Cortex of kidney (tissue), 1 donor: Measurements from ENCODE around the gene DDX27.

Source experiments
- DNase-seq: peaks from one replicate; lab custom pipeline; 2025; lab: John Stamatoyannopoulos, UW

The DDX27 gene

GRCh38 chr20:49288784-49289696, 69.8 kb downstream of the DDX27 start:
- DNase-seq: no peak

DNA sequence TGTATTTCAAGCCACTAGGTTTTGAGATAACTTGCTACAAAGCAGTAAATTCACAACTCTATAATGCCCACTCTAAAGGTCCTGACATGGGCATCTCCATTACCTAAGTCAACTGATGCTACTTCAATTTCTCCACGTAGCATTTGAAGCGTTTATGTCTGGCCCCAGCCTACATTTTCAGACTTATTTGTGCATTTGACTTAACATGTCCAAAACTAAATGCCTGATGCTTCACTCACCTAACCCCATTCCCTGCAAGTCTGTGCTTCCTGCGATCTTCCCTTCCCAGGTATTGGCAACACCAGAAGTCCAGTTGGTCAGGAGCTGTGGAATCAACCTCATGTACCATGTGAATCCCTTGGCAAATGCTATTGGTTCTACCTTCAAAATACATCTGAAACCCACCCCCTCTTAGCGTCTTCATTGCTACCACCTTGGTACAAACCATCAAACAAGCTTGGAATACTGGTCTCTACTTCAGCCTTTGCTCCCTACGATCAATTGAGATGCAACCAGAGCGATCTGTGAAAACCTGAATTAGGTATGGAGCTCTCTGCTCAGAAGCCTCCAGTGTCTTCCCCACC, 71.5 kb downstream of the DDX27 start:
- no peak for DNase-seq

- no peak for DNase-seq
These were observed 72.0 kb downstream of the DDX27 start for GRCh38 chr20:49291200-49291599.

DNA sequence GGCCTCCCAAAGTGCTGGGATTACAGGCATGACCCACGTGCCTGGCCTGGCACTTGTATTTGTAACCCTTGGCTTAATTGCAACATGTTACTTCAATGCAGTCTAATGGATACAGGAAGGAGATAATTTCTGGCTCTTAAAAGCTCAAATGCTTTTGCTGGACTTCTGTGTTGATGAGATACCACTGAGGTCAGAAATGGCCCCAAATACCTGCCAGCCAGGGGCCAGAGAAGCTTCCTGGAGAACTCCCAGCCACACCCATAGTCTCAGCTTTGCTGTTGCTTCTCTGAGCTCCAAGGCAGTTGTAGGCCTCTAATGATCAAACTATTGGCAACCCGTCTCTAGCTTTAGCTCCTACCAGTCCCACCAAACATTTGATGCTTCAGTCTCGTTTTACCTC, 72.8 kb downstream of the DDX27 start:
- no peak for DNase-seq

DNA sequence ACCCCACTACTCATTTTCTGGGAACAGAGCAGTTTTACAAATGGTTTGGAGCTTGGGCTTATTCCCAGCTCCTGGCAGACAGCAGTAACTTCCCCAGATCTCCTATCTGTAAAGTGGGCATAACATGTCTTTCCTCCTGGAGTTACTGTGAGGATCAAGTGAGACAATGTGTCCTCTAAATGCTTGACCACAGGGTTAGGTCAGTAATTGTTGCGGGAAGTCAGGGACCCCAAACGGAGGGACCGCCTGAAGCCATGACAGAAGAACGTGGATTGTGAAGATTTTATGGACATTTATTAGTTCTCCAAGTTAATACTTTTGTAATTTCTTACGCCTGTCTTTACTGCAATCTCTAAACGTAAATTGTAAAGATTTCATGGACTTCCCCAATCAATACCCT, 73.9 kb downstream of the DDX27 start:
- no peak for DNase-seq
